Esophagus muscularis mucosa (tissue), 4 donors: Measurements from ENCODE around the gene MYRIP. TPM values are rescaled to one million over a fixed set of nuclear protein-coding genes. Genes with fewer than 3 reads are reported as not detected.

ENCODE experiments used
- DNase-seq: peaks from one replicate; pipeline ENCODE4 v3.0.0-alpha.2; 2017; ENCODE audit errors: extremely low spot score
- H3K27ac ChIP-seq, 4 donors: fragments of 200-600 bp; sonication (generic); replicated peaks in 1 of 4; 1 replicate in 3 of 4; 2 replicates in 1 of 4; pipeline ENCODE4 v1.5.1; 2016 to 2019; ENCODE audit warnings: mild to moderate bottlenecking in 1 of 4
- H3K27me3 ChIP-seq, 4 donors: fragments of 200-600 bp; sonication (generic); one replicate each; pipeline versions ENCODE4 v1.5.1 to v1.6.0; 2016 to 2019
- H3K36me3 ChIP-seq, 4 donors: fragments of 200-600 bp; sonication (generic); one replicate each; pipeline ENCODE4 v1.5.1; 2016 to 2019
- H3K4me1 ChIP-seq, 4 donors: fragments of 200-600 bp; sonication (generic); one replicate each; pipeline ENCODE4 v1.5.1; 2016 to 2019
- H3K4me3 ChIP-seq, 4 donors: fragments of 200-600 bp; sonication (generic); 1 replicate in 2 of 4; 2 replicates in 2 of 4; pipeline ENCODE4 v1.5.1; 2016 to 2019; ENCODE audit warnings: mild to moderate bottlenecking in 4 of 4, moderate library complexity in 1 of 4
- H3K9me3 ChIP-seq, 4 donors: fragments of 200-600 bp; sonication (generic); 1 replicate in 3 of 4; 2 replicates in 1 of 4; pipeline ENCODE4 v1.5.1; 2016 to 2019
- EP300 ChIP-seq: sonication (generic); formaldehyde crosslinking; IDR thresholded peaks from one replicate; pipeline ENCODE4 v1.6.1; 2017; ENCODE audit warnings: antibody characterized with exemption
- POLR2A ChIP-seq: fragments of 450-650 bp; IDR thresholded peaks from one replicate; pipeline ENCODE4 v1.6.1; 2017; ENCODE audit warnings: antibody characterized with exemption, moderate library complexity, mild to moderate bottlenecking, low read depth
- POLR2AphosphoS5 ChIP-seq, 2 donors: sonication (generic); formaldehyde crosslinking; IDR thresholded peaks; one replicate each; pipeline ENCODE4 v1.6.1; 2017; ENCODE audit warnings: antibody characterized with exemption in 2 of 2
- WGBS: methylation state at CpG from one replicate; pipeline ENCODE4 v1.1.5; 2018; 5-methylcytosine and 5-hydroxymethylcytosine counted together
- intact Hi-C: fragments of 100-400 bp; cut with DNase I; formaldehyde crosslinking; loops from one replicate; pipeline ENCODE4 v1.15.1; 2023
- total RNA-seq, 4 donors: library from RNA; depleted of rRNA; stranded (reverse); fragments of >200 nt; gene quantifications; one replicate each; pipeline versions ENCODE4 v1.1.0 to v1.2.1, GENCODE V29; 2016
- TF ChIP-seq, protein P1 (sequence below), 3 experiments: fragments of 200-600 bp in 2 of 3; fragments of 450-650 bp in 1 of 3; sonication (generic) in 2 of 3; IDR thresholded peaks; one replicate each; pipeline ENCODE4 v1.5.1; 2017 to 2019; ENCODE audit warnings: antibody characterized with exemption in 3 of 3, mild to moderate bottlenecking in 2 of 3, moderate library complexity in 1 of 3

Gene MYRIP
- total RNA-seq, 4 donors from 2014 or later, result 3.3 to 7.2 (median 5.8) TPM

DNA sequence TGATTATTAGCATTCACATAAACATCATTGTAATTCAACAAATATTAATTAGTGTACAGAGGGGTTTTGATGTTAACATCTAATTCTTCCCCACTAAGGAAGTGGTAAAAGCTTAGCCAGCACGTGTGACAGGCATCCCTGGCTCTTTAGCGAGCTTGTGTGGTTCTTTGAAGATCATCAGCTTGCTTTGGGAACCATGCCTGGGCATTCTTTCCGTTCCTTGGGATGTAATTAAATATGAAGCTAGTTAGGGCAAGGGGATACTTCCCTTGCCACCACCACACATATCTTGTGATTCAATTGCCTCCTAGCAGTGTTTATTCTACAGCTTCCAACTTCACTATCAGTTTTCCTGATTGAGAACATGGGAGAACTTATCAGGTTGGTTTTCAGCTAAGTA, 246.5 kb downstream of the MYRIP start:
- H3K27me3 ChIP-seq, result no peaks in the 10 kb centered on the region
- H3K36me3 ChIP-seq, result no peaks in the 10 kb centered on the region
- H3K4me1 ChIP-seq, result no peaks in the 10 kb centered on the region
- no peak overlapping the region for H3K4me3 ChIP-seq
- intact Hi-C loops, result no loop called here
- H3K27ac ChIP-seq, result no peak overlapping the region
- WGBS, result 56% methylated on average over 3 of the region's 3 CpGs
- no peaks in the 10 kb centered on the region for H3K9me3 ChIP-seq
- TF ChIP-seq, protein P1, sequence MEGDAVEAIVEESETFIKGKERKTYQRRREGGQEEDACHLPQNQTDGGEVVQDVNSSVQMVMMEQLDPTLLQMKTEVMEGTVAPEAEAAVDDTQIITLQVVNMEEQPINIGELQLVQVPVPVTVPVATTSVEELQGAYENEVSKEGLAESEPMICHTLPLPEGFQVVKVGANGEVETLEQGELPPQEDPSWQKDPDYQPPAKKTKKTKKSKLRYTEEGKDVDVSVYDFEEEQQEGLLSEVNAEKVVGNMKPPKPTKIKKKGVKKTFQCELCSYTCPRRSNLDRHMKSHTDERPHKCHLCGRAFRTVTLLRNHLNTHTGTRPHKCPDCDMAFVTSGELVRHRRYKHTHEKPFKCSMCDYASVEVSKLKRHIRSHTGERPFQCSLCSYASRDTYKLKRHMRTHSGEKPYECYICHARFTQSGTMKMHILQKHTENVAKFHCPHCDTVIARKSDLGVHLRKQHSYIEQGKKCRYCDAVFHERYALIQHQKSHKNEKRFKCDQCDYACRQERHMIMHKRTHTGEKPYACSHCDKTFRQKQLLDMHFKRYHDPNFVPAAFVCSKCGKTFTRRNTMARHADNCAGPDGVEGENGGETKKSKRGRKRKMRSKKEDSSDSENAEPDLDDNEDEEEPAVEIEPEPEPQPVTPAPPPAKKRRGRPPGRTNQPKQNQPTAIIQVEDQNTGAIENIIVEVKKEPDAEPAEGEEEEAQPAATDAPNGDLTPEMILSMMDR (IDR thresholded peaks at IDR 0.05), result no peak
- no peak for TF ChIP-seq POLR2AphosphoS5 (IDR thresholded peaks at IDR 0.05)
- TF ChIP-seq EP300, result no peak
- TF ChIP-seq POLR2A, result no peak
- DNase-seq, result no peak

DNA sequence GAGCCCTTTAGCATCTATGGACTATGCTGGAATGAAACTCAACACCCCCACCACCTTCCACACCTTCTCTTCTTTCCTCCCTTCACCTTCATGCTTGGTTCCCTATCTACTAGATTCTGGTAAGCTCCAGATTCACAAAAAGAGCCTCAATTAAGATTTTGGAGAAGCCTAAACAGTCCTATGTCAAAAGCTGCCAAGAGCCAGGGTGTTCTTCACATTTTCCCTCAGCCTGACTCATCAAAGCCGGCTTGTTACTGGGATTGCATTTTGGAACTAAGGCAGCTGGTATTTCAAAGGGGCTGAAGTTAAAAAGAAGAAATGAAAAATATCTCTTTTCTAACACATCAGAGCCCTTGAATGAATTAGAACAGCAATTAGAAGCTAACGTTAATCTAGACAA, 247.7 kb downstream of the MYRIP start:
- Histone ChIP-seq H3K27me3 (no peaks in the 10 kb centered on the region), H3K9me3 (no peaks in the 10 kb centered on the region), H3K4me1 (no peaks in the 10 kb centered on the region), H3K36me3 (no peaks in the 10 kb centered on the region), H3K27ac (no peak overlapping the region), H3K4me3 (no peak overlapping the region)
- no peak for DNase-seq
- intact Hi-C loops, result no loop called here
- TF ChIP-seq EP300 (no peak), POLR2AphosphoS5 (IDR thresholded peaks at IDR 0.05) (no peak), POLR2A (no peak)
- TF ChIP-seq, protein P1 (IDR thresholded peaks at IDR 0.05), result no peak
- 70% methylated on average over 2 of the region's 2 CpGs for WGBS

DNA sequence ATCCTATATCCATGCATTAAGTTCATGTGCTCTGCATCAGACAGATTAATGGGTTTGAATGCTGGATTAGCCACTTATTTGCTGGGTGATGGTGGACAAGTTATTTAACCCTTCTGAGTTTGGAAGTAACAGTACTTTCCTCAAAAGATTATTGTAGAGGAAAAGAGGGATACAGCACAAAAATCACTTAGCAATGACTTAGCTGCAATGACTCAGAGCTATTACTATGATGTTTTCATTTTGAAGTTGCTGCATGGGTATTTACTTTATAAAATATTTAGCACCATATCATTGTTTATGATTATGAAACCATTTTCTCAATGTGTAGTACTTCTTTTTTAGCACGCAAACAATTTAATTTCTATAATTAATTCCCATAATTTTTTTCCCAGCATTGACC, 248.4 kb downstream of the MYRIP start:
- Histone ChIP-seq H3K27me3 (no peaks in the 10 kb centered on the region), H3K4me3 (no peak overlapping the region), H3K27ac (no peak overlapping the region), H3K36me3 (no peaks in the 10 kb centered on the region), H3K9me3 (no peaks in the 10 kb centered on the region), H3K4me1 (no peaks in the 10 kb centered on the region)
- intact Hi-C loops, result no loop called here
- 86% methylated on average over 1 of the region's 1 CpG for WGBS
- TF ChIP-seq POLR2AphosphoS5 (IDR thresholded peaks at IDR 0.05), result no peak
- TF ChIP-seq, protein P1 (IDR thresholded peaks at IDR 0.05), result no peak
- TF ChIP-seq POLR2A, result no peak
- TF ChIP-seq EP300, result no peak
- DNase-seq, result no peak

DNA sequence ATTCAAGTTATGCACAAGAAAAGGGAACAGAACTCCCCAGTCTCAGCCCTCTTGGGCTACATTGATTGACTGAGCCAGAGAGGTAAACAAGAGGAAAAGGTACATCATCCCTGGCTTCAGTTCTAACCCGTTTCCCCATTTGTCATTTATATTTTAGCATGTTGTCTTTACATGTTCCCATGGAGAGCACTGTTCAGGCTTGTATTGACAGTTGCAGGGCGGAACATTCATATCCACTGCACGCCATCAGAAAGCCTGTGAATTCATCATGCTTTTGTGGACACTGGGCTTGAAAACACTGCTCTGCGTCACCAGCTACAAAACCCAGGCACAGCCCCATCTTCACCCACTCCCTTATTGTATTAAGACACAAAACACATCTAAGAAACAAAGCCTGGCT, 259.2 kb downstream of the MYRIP start:
- 85% methylated on average over 4 of the region's 4 CpGs for WGBS
- Histone ChIP-seq H3K36me3 (no peaks in the 10 kb centered on the region), H3K27ac (no peak overlapping the region), H3K9me3 (no peaks in the 10 kb centered on the region), H3K27me3 (no peaks in the 10 kb centered on the region), H3K4me3 (no peak overlapping the region), H3K4me1 (no peaks in the 10 kb centered on the region)
- TF ChIP-seq POLR2AphosphoS5 (IDR thresholded peaks at IDR 0.05), result no peak
- TF ChIP-seq POLR2A, result no peak
- DNase-seq, result peak; percentile 70
- intact Hi-C loops, result no loop called here

DNA sequence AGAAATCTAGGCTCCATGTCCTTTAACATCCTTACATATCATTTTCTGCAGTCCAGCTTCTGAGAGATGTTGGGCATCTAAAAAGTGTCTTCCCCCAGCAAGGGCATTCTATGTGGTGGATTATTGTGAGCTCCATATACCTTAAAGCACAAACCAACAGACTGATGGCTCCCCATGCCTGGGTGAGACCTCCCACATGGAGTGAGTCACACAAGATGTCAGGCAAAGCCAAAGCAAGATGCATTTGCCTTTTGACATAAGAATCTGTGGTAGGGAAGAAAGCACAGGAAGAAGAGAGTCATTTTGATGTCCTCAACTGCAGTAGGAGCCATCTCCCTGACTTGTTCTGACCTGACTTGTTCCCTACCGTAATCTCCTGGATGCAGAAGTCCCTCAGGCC, 261.4 kb downstream of the MYRIP start:
- Histone ChIP-seq H3K27ac (no peak overlapping the region), H3K4me1 (no peaks in the 10 kb centered on the region), H3K36me3 (no peaks in the 10 kb centered on the region), H3K4me3 (no peak overlapping the region), H3K9me3 (no peaks in the 10 kb centered on the region), H3K27me3 (no peaks in the 10 kb centered on the region)
- TF ChIP-seq EP300, result no peak
- no peak for TF ChIP-seq POLR2AphosphoS5 (IDR thresholded peaks at IDR 0.05)
- TF ChIP-seq, protein P1 (IDR thresholded peaks at IDR 0.05), result no peak
- TF ChIP-seq POLR2A, result no peak
- peak; percentile 78 for DNase-seq
- WGBS, result 87% methylated on average over 1 of the region's 1 CpG
- intact Hi-C loops, result no loop called here
